OCI-LY7 (cell line): Measurements from ENCODE around the gene HOTAIR. TPM values are rescaled to one million over a fixed set of nuclear protein-coding genes. Genes with fewer than 3 reads are reported as not detected.

ENCODE experiments used
- BruUV-seq: library from RNA; stranded (reverse); fragments of 400-500 nt; replicated peaks from 2 replicates; lab custom pipeline; 2021; lab: Mats Ljungman, UMichigan
- CTCF ChIA-PET: fragments of 300-600 bp; sonication (Branson Sonifier 250); formaldehyde crosslinking; loops from one replicate; lab custom pipeline; 2022; ENCODE audit warnings: antibody characterized with exemption; ENCODE audit not compliant: unreplicated experiment; lab: Charles Lee
- POLR2A ChIA-PET: fragments of 300-600 bp; sonication (Branson Sonifier 250); formaldehyde crosslinking; loops from one replicate; lab custom pipeline; 2022; ENCODE audit warnings: antibody characterized with exemption; lab: Charles Lee
- DNase-seq: peaks from one replicate; pipeline ENCODE4 v3.0.0-alpha.2; 2015; ENCODE audit warnings: low spot score
- H2AFZ ChIP-seq: fragments of 200-600 bp; sonication (generic), shearing (Covaris generic); 2 replicates; pipeline ENCODE4 v1.6.1; 2014; ENCODE audit warnings: mild to moderate bottlenecking, antibody characterized with exemption, low read length, moderate library complexity
- H3K27ac ChIP-seq: fragments of 200-600 bp; sonication (generic); 2 replicates; pipeline ENCODE4 v1.5.1; 2014; ENCODE audit warnings: mixed run types, low read depth, mild to moderate bottlenecking, moderate library complexity, low read length, inconsistent platforms; ENCODE audit not compliant: poor library complexity, severe bottlenecking
- H3K36me3 ChIP-seq: fragments of 200-600 bp; sonication (generic); 2 replicates; pipeline ENCODE4 v1.6.1; 2014; ENCODE audit warnings: mild to moderate bottlenecking, antibody characterized with exemption, low read length, moderate library complexity, mixed read lengths; ENCODE audit not compliant: insufficient read depth
- H3K4me1 ChIP-seq: fragments of 200-600 bp; sonication (generic); 2 replicates; pipeline ENCODE4 v1.5.1; 2014; ENCODE audit warnings: mild to moderate bottlenecking, low read length; ENCODE audit not compliant: insufficient read depth, poor library complexity, severe bottlenecking
- H3K4me2 ChIP-seq: fragments of 200-600 bp; sonication (generic); 2 replicates; pipeline ENCODE4 v1.6.1; 2014; ENCODE audit warnings: mild to moderate bottlenecking, low read length
- H3K4me3 ChIP-seq: fragments of 200-600 bp; sonication (generic); 2 replicates; pipeline ENCODE4 v1.5.1; 2014; ENCODE audit warnings: mild to moderate bottlenecking, low read depth, low read length; ENCODE audit not compliant: poor library complexity, severe bottlenecking
- H3K79me2 ChIP-seq: fragments of 200-600 bp; sonication (generic); 2 replicates; pipeline ENCODE4 v1.6.1; 2016; ENCODE audit warnings: low read depth, mild to moderate bottlenecking, low read length, moderate library complexity, mixed read lengths; ENCODE audit not compliant: insufficient read depth
- H3K9me2 ChIP-seq: fragments of 200-600 bp; sonication (generic); 2 replicates; pipeline ENCODE4 v1.6.1; 2016; ENCODE audit warnings: mild to moderate bottlenecking, low read length, mixed read lengths; ENCODE audit not compliant: insufficient read depth
- H3K9me3 ChIP-seq: fragments of 200-600 bp; sonication (generic); 2 replicates; pipeline ENCODE4 v1.6.1; 2014; ENCODE audit warnings: mild to moderate bottlenecking, mixed run types, low read length, mixed read lengths
- H4K20me1 ChIP-seq: fragments of 200-600 bp; sonication (generic); 2 replicates; pipeline ENCODE4 v1.6.1; 2014; ENCODE audit warnings: mild to moderate bottlenecking, antibody characterized with exemption, low read length, moderate library complexity, mixed read lengths; ENCODE audit not compliant: insufficient read depth
- EZH2phosphoT487 ChIP-seq: fragments of 200-600 bp; sonication (generic); IDR thresholded peaks from 2 replicates; pipeline ENCODE4 v1.6.1; 2018; ENCODE audit warnings: low read depth, borderline replicate concordance, mild to moderate bottlenecking, mixed run types, antibody characterized with exemption, low read length, moderate library complexity, mixed read lengths
- intact Hi-C: fragments of 100-400 bp; cut with micrococcal nuclease; formaldehyde crosslinking; loops from one replicate; pipeline ENCODE4 v1.10.0; 2022; ENCODE audit not compliant: unreplicated experiment
- total RNA-seq, 2 experiments: library from RNA; depleted of rRNA in 1 of 2; stranded (reverse); fragments of >200 nt in 1 of 2; shearing (Covaris generic) in 1 of 2; gene quantifications; 2 replicates each; pipeline ENCODE4 v1.2.3, GENCODE V29; 2014 to 2022
- TF ChIP-seq, protein P1 (sequence below): fragments of 200-600 bp; sonication (generic); conservative IDR thresholded peaks from 2 replicates; pipeline ENCODE4 v1.5.1; 2014; ENCODE audit warnings: mild to moderate bottlenecking, antibody characterized with exemption, low read length, moderate library complexity, mixed read lengths

The HOTAIR gene
- total RNA-seq, 2 experiments from 2014 or later = 0.88 to 5.3 TPM

DNA sequence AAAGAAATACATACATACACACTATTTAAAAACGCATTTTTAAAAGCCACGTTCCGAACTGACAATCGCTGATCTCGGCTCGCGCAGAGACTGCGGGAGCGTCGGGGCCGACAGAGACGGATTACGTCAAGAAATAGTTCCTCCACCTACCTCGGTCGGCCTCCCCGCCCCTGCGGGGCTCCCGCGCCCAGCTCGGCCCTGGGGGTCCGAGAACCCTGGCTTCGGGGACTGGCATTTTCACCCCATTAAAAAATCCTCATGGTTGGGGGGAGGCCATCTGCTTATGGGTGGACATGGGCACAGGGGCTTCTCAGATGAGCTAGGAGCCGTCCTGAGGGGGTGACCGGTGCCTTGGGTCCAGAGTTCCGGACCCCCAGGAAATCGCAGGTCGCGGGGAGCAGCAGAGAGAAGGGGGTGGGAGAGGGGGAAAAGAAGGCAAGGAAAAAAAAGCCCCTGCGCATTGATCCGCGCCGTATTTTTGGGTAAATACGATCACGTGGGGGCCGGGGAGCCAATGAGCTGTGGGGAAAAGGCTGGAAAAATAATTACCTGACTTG lies 24.9 kb upstream of the HOTAIR start:
- H2AFZ ChIP-seq = no peak overlapping the region
- H4K20me1 ChIP-seq = no peaks in the 10 kb centered on the region; the same call in 1 of the 2 replicates
- no peaks in the 10 kb centered on the region for H3K79me2 ChIP-seq
- H3K9me2 ChIP-seq = no peaks in the 10 kb centered on the region
- H3K4me3 ChIP-seq = no peak overlapping the region
- TF ChIP-seq EZH2phosphoT487 = 0 out of 2 replicates have a peak, but pooled peaks have one; percentile 34
- TF ChIP-seq, protein P1, sequence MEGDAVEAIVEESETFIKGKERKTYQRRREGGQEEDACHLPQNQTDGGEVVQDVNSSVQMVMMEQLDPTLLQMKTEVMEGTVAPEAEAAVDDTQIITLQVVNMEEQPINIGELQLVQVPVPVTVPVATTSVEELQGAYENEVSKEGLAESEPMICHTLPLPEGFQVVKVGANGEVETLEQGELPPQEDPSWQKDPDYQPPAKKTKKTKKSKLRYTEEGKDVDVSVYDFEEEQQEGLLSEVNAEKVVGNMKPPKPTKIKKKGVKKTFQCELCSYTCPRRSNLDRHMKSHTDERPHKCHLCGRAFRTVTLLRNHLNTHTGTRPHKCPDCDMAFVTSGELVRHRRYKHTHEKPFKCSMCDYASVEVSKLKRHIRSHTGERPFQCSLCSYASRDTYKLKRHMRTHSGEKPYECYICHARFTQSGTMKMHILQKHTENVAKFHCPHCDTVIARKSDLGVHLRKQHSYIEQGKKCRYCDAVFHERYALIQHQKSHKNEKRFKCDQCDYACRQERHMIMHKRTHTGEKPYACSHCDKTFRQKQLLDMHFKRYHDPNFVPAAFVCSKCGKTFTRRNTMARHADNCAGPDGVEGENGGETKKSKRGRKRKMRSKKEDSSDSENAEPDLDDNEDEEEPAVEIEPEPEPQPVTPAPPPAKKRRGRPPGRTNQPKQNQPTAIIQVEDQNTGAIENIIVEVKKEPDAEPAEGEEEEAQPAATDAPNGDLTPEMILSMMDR = no peak
- peaks cover 9% of the 10 kb centered on the region for H3K4me1 ChIP-seq
- no peak for DNase-seq
- intact Hi-C loops = no loop called here
- H3K36me3 ChIP-seq = no peaks in the 10 kb centered on the region
- BruUV-seq = no TSS peak
- H3K4me2 ChIP-seq = no peak overlapping the region
- H3K9me3 ChIP-seq = no peaks in the 10 kb centered on the region
- POLR2A ChIA-PET = interaction anchor here (0.7 kb wide), 2 partner anchors 9 to 179 kb away, joined by 3 to 5 read pairs; no protein-coding TSS in a partner anchor
- CTCF ChIA-PET = no interaction called here
- H3K27ac ChIP-seq = no peak overlapping the region

DNA sequence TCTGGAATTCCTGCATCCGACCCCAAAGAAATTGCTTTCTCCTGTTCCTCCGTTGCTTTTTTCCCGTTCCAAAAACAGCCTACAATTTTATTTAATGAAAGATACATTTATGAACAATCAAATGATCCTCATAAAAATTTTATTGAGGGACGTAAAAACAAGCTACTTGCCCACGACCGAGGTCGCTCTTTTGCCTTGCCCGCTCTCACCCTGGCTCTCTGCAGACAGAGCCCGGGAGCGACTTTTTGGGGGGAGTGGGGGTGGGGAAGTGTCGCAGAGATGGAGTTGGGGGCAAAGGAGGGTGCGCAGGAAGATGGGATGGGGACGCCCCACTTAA lies 24.1 kb upstream of the HOTAIR start:
- Histone ChIP-seq H3K4me3 (no peak overlapping the region), H3K9me3 (no peaks in the 10 kb centered on the region), H2AFZ (no peak overlapping the region), H3K36me3 (no peaks in the 10 kb centered on the region), H3K9me2 (no peaks in the 10 kb centered on the region), H3K27ac (no peak overlapping the region), H3K4me1 (peaks cover 5% of the 10 kb centered on the region), H3K4me2 (no peak overlapping the region), H4K20me1 (no peaks in the 10 kb centered on the region; the same call in 1 of the 2 replicates), H3K79me2 (no peaks in the 10 kb centered on the region)
- DNase-seq = no peak
- POLR2A ChIA-PET = no interaction called here
- TF ChIP-seq EZH2phosphoT487 = no peak
- TF ChIP-seq, protein P1 = no peak
- CTCF ChIA-PET = no interaction called here
- BruUV-seq = no TSS peak
- intact Hi-C loops = no loop called here

- intact Hi-C loops = no loop called here
- no peak overlapping the region for H3K4me2 ChIP-seq
Measured at GRCh38 chr12:53998110-53998899, 23.6 kb upstream of the HOTAIR start.

More at GRCh38 chr12:53998110-53998899, 23.6 kb upstream of the HOTAIR start:
- Histone ChIP-seq H3K36me3 (no peaks in the 10 kb centered on the region), H3K4me3 (no peak overlapping the region), H3K9me2 (no peaks in the 10 kb centered on the region), H3K9me3 (no peaks in the 10 kb centered on the region), H3K79me2 (no peaks in the 10 kb centered on the region), H3K4me1 (peaks cover 5% of the 10 kb centered on the region), H2AFZ (no peak overlapping the region), H4K20me1 (no peaks in the 10 kb centered on the region; the same call in 1 of the 2 replicates), H3K27ac (no peak overlapping the region)
- POLR2A ChIA-PET = no interaction called here
- CTCF ChIA-PET = no interaction called here
- BruUV-seq = no TSS peak
- TF ChIP-seq, protein P1 = no peak
- peak; percentile 24; the same call in 1 of the 2 replicates for TF ChIP-seq EZH2phosphoT487
- DNase-seq = no peak
